G401.6 (cell line): ENCODE measurements around the gene EXOC6.
"Not testable (repeated sequence)": the region's sequence is repeated elsewhere in the genome, so short reads cannot be mapped to it uniquely, and the experiment has no call there.

Experiments
- FAIRE-seq: peaks from 2 replicates; lab custom pipeline; 2012; peaks lifted over from hg19 to GRCh38; lab: Jason Lieb, UNC

Gene EXOC6

GRCh38 chr10:92886334-92886961 lies 38.1 kb downstream of the EXOC6 start:
- no peak for FAIRE-seq

DNA sequence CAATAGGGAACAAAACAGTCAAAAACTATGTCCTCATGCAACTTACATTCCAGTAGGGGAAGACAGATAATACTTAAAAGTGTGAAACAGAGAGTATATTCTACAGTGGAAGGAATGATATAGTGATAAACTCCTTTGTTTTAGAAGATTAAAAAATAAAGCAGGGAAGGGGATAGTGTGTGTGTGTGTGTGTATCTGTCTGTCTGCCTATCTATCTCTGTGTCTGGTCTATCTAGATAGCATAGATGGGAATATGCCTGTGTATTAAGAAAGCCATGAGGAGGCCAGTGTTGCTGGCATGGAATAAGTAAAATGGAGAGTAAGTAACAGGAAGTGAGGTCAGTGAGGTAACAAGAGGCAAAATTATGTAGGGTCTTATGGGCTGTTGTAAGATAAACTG lies 42.2 kb downstream of the EXOC6 start:
- no peak for FAIRE-seq

GRCh38 chr10:92891885-92892690 lies 43.8 kb downstream of the EXOC6 start:
- FAIRE-seq = no peak

GRCh38 chr10:92892691-92893054 lies 44.4 kb downstream of the EXOC6 start:
- no peak for FAIRE-seq

GRCh38 chr10:92894081-92894655 lies 45.8 kb downstream of the EXOC6 start:
- no peak for FAIRE-seq

DNA sequence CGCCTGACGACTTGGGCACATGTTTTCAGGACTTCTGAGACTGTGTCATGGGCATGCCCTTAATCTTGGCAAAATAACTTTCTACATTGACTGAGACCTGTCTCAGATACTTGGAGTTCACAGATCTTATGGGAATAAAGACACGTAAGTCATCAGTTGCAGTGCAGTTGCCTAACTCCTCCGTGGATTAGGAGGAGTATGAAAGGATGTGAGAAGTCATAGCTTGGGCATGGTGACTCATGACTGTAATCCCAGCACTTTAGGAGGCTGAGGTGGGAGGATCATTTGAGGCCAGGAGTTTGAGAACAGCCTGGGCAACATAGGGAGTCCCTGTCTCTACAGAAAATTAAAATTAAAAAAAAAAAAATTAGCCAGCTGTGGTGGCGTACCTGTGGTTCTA lies 49.6 kb downstream of the EXOC6 start:
- FAIRE-seq = no peak

- FAIRE-seq = no peak
These were observed 53.5 kb downstream of the EXOC6 start for GRCh38 chr10:92901819-92902251.

DNA sequence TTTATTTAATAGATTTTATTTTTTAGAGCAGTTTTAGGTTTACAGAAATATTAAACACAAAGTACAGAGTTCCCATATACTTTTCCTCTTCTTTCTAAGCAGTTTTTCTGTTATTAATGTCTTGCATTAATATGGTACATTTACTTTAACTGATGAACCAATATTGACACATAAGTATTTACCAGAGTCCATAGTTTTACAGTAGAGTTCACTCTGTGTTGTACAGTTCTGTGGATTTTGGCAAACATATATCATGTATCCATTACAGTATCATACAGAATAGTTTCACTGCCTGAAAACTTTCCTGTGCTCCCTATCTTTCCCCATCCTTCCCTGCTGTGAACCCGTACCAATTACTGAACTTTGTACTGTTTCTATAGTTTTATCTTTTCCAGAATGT lies 55.3 kb downstream of the EXOC6 start:
- FAIRE-seq = no peak

DNA sequence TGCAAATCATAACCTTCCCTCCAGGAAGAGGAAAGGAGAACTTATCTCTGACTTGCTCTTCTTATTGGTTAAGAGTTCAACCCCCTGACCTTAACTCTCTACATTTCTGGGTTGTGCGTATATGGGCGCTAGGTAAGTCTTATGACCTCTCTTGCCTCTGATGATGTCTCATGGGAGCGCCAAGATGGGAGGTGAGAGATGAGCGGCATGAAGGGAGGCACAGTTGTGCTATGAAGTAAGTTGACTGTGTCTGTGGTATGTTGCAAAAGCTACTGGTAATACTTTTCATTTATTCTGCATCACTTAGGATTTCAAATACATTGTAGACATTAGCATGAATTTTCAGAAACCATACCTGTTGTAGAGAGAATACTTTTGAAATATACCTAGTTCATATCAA lies 59.0 kb downstream of the EXOC6 start:
- no peak for FAIRE-seq

- not testable (repeated sequence) for FAIRE-seq
These were observed 64.3 kb downstream of the EXOC6 start for GRCh38 chr10:92912631-92913030.

DNA sequence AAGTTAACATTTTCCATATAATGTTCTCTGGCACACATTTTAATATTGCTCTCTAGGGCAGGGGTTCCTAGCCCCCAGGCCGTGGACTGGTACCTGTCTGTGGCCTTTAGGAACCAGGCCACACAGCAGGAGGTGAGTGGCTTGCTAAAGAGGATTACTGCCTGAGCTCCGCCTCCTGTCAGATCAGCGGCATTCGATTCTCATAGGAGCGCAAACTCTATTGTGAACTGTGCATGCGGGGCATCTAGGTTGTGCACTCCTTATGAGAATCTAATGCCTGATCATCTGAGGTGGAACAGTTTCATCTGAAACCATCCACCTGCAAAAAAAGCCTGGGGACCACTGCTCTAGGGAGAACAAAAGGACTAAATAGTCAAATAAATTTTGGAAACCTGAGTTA lies 65.7 kb downstream of the EXOC6 start:
- FAIRE-seq = no peak

GRCh38 chr10:92914478-92915325 lies 66.4 kb downstream of the EXOC6 start:
- FAIRE-seq = peak; percentile 92

GRCh38 chr10:92915892-92916291 lies 67.6 kb downstream of the EXOC6 start:
- FAIRE-seq = no peak

GRCh38 chr10:92916433-92916832 lies 68.1 kb downstream of the EXOC6 start:
- no peak for FAIRE-seq

GRCh38 chr10:92918603-92919002 lies 70.3 kb downstream of the EXOC6 start:
- FAIRE-seq = no peak

GRCh38 chr10:92920866-92921265 lies 72.5 kb downstream of the EXOC6 start:
- no peak for FAIRE-seq

GRCh38 chr10:92923416-92923815 lies 75.1 kb downstream of the EXOC6 start:
- FAIRE-seq = no peak

- no peak for FAIRE-seq
These were observed 81.6 kb downstream of the EXOC6 start for GRCh38 chr10:92929896-92930295.

- FAIRE-seq = no peak
These were observed 83.3 kb downstream of the EXOC6 start for GRCh38 chr10:92931597-92931996.

DNA sequence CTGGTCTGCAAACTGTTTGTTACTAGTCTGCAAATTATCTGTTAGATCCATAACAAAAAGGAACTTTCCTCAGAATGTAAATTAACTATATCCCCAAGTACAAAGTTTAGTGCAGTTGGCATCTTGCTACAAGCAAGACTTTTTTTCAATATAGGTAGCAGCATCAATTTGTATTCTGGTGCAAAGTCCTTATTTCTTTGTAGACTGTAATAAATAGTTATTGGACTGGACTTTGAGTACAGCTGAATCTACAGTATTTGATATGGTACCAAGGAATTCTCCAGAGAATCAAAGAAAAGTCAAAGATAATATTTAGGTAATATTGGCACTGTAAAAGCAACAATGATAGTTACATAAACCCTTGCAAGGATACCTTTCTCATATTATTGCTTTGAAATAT lies 89.6 kb downstream of the EXOC6 start:
- FAIRE-seq = no peak

DNA sequence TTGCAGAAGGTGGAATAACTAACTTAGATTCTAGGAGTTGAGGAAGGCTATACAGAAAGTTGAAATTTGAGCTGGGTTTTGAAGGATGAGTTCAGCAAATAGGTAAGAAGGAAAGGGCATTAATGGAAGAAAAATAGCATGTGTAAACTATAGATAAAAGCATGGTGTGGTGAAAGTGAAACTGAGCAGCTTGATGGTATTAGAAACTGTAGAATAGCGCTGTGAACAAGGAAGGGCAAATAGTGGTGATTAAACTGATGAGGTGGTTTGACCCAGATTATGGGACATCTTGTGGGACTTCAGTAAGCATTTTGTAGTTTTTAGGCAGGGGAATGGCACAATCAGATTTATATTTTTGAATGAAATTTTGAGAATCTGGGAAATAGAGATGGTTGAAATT lies 90.5 kb downstream of the EXOC6 start:
- no peak for FAIRE-seq

- FAIRE-seq = no peak
These were observed 93.9 kb downstream of the EXOC6 start for GRCh38 chr10:92942226-92942625.

DNA sequence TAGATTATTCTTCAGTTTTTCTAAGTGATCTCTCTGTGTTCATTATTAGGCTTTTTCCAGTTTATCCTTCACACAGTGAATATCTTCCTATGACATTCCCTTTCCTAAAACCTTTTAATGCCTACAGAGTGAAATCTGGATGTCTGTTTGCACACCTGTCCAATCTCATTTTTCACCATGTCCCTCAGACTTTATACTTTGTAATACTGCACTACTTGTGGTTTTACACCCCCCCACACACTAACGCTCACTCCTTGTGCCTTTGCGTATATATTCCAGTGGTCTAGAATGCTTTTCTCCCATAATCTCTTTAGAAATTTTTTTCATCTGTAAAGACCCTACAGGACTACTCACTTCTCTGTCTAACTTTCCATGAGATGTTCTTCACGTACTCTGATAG lies 98.2 kb downstream of the EXOC6 start:
- no peak for FAIRE-seq
